Measurements from ENCODE around the gene KCNQ1.

The KCNQ1 gene

DNA sequence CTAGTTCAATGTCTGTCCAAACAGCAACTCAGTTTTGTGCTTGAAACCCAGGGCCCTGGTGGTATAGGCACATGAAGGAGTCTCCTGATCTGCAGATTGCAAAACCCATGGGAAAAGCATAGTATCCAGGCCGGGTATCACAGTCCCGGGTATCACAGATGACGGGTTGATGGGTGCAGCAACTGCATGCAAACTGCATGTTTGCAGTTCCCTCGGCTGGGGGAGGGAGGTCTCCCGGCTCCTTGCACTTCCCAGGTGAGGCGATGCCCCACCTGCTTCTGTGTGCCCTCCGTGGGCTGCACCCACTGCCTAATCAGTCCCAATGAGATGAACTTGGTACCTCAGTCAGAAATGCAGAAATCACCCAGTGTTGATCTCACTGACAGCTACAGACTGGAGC lies 53.9 kb downstream of the KCNQ1 start:
- TF ChIP-seq, protein P1, sequence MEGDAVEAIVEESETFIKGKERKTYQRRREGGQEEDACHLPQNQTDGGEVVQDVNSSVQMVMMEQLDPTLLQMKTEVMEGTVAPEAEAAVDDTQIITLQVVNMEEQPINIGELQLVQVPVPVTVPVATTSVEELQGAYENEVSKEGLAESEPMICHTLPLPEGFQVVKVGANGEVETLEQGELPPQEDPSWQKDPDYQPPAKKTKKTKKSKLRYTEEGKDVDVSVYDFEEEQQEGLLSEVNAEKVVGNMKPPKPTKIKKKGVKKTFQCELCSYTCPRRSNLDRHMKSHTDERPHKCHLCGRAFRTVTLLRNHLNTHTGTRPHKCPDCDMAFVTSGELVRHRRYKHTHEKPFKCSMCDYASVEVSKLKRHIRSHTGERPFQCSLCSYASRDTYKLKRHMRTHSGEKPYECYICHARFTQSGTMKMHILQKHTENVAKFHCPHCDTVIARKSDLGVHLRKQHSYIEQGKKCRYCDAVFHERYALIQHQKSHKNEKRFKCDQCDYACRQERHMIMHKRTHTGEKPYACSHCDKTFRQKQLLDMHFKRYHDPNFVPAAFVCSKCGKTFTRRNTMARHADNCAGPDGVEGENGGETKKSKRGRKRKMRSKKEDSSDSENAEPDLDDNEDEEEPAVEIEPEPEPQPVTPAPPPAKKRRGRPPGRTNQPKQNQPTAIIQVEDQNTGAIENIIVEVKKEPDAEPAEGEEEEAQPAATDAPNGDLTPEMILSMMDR (IDR thresholded peaks at IDR 0.05; ENCODE audit: low read depth, low read length) = no peak
- no peak overlapping the region for H3K4me3 ChIP-seq (ENCODE audit: low read depth, low read length)

- TF ChIP-seq, protein P1 (IDR thresholded peaks at IDR 0.05; ENCODE audit: low read depth, low read length) = no peak
- no peak overlapping the region for H3K4me3 ChIP-seq (ENCODE audit: low read depth, low read length)
Measured at GRCh38 chr11:2507212-2507901, 62.5 kb downstream of the KCNQ1 start.

DNA sequence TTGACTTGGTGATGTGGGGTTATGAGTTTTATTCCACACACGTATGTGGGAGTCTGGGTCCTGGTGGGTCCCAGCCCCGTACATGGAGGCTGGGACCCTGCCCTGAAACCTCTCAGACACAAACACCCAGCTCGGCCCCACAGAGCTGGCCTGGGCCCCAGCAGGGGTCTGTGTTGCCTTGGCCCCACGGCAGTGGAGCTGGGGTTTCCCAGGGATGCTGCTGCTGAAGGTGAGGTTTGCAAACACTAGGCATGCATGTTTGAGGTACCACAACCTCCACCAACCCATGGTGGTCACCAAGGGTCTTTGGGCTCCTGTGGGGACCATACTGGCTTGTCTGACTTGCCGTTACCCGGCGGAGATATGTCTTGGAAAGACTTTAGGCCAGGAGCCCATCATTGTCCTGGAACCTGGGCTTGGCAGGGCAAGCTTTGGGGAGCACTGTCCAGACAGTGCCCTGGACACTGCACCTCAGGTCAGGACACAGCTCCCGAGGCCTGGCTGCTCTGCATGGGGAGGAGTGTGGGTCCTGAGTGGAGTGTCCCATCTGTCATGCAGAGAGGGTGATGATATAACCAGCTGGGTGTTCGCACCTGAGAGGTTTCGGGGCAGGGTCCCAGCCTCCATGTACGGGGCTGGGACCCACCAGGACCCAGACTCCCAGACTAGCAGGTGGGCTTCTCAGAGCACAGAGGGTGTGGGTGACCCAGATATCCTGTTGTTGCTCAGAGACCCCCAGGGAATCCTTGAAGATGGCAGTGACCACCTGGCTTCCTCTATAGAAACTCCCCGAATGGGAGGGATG lies 63.3 kb downstream of the KCNQ1 start:
- no peak overlapping the region for H3K4me3 ChIP-seq (ENCODE audit: low read depth, low read length)
- TF ChIP-seq, protein P1 (IDR thresholded peaks at IDR 0.05; ENCODE audit: low read depth, low read length) = no peak

DNA sequence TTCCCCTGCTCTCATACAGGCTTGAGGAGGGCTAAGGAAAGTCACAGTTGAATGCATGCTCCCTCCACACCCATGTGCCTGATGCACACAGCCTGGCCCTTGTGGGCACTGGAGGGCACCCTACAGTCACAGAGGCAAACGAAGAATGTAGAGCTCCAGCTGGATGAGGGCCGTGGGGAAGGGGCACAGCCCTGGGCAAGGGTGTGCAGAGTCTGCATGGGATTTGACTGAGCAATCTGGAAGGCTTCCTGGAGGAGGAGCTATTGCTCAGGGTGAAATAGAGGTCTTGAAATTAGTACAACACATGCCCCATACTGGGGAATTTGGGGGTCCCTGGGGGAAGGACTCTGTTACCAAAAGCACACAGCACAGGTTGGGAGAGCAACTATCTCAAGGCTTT lies 64.0 kb downstream of the KCNQ1 start:
- TF ChIP-seq, protein P1 (IDR thresholded peaks at IDR 0.05; ENCODE audit: low read depth, low read length) = no peak
- no peak overlapping the region for H3K4me3 ChIP-seq (ENCODE audit: low read depth, low read length)

DNA sequence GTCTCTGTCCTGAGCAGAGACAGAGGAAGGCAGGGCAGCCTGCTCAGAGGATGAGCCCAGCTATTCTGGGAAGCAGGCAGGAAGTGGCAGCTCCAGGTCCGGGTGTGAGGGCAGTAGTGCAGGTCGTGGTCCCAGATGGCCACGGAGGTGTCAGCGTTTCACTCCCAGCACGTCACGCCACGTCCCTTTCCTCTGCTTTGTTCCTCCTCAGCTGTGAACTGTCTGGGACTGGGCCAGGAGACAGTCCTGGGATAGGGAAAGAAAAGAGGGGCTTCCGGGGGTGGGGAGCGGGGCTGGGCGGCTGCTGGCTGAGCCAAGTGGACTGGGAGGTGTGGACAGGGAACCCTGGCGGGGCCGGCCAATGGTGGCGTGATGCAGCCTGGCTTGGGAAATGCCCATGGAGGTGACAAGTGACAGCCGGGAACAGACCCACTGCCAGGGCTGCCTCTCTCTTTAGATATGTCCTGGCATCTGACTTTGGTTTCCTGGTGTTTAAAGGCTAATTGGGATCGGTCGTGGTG lies 64.7 kb downstream of the KCNQ1 start:
- H3K4me3 ChIP-seq (ENCODE audit: low read depth, low read length) = no peak overlapping the region
- TF ChIP-seq, protein P1 (IDR thresholded peaks at IDR 0.05; ENCODE audit: low read depth, low read length) = no peak

DNA sequence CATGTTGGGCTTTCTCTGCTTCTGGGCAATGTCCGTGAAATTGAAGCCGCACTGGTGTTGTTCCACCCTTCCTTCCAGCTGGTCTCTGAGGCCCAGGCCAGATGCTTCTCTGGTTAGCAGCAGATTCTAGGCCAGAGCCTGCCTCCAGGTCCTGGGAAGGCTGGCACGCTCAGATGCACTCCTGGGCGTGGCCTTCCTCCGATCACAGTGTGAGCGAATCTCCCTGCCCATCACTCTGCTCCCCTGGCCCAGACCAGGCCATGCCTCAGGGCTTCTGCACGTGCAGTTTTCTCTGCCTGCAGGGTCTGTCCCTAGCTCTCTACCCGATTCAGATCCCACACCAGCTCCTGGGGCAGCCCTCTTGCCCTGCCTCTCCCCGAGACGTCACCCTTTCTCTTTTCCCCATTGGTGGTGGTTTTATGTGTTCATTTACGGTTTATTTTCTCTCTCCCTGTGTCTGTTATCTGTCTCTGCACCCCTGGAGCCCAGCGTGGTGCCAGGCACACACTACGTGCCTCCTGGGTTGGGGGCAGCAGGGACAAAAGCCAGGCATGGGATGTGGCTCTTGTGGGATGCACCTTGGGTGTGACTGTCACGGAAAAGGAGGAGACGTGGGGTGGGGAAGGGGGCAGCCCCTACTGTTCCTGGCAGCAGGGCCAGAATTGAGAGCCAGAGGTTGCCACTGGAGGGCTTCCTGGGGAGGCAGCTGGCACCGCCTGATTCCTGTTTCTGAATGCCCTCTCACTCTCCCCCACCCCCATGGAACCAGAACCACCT lies 66.0 kb downstream of the KCNQ1 start:
- no peak overlapping the region for H3K4me3 ChIP-seq (ENCODE audit: low read depth, low read length)
- TF ChIP-seq, protein P1 (IDR thresholded peaks at IDR 0.05; ENCODE audit: low read depth, low read length) = no peak
